Measurements from ENCODE around the gene UGT2B15. TPM values are rescaled to one million over a fixed set of nuclear protein-coding genes. Genes with fewer than 3 reads are reported as not detected.
"Not testable (repeated sequence)": the region's sequence is repeated elsewhere in the genome, so short reads cannot be mapped to it uniquely, and the experiment has no call there.

UGT2B15 gene
- total RNA-seq, 1 donor = not detected

DNA sequence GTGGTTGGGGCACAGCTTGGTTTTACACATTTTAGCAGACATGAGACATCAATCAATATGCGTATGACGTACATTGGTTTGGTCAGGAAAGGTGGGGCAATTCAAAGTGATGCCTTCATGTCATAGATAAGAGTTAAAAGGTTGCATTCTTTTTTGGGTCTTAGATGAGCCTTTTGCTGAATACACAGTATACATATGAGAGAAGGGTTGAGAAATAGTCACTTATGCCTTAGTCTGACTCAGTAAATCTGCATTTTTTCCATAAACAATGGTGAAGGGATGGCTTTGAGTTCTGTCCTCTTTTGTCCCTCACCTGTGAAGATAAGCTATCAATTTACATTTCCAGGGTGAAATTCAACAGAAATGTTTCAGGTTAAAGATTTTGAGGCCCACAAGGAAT is 43.9 kb upstream of the UGT2B15 start:
- Histone ChIP-seq H3K27ac (ENCODE audit: low read depth, low read length) (no peak overlapping the region), H3K36me3 (ENCODE audit: insufficient read depth, low read length) (no peaks in the 10 kb centered on the region)

DNA sequence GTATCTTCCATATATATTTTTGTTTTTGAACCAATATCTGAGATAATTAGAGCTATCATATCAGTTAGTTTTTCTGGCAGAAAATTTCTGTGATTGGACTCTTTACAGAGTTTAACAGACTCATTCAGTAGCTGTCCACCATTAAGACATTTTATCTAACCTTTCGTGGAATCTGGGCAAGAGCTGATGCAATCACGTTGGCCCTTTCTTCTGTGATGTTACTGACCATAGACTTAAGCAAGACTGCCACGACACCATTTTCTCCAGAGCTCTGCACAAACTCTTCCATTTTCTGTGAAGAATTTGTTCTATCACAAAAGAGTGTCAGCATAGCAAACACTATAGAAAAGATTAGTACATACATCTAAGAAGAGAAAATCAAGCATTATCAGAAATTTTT is 41.8 kb upstream of the UGT2B15 start:
- Histone ChIP-seq H3K79me2 (ENCODE audit: insufficient read depth, low read length) (no peaks in the 10 kb centered on the region), H3K4me1 (ENCODE audit: insufficient read depth, low read length) (no peaks in the 10 kb centered on the region), H3K4me2 (ENCODE audit: insufficient read depth, low read length) (no peak overlapping the region), H4K20me1 (ENCODE audit: insufficient read depth, low read length) (no peaks in the 10 kb centered on the region), H3K9me3 (ENCODE audit: low read depth, low read length) (peaks cover 2% of the 10 kb centered on the region), H3K27me3 (ENCODE audit: insufficient read depth, low read length) (no peaks in the 10 kb centered on the region), H3K36me3 (ENCODE audit: insufficient read depth, low read length) (no peaks in the 10 kb centered on the region), H3K4me3 (ENCODE audit: insufficient read depth, low read length) (no peak overlapping the region), H2AFZ (ENCODE audit: low read length) (no peak overlapping the region), H3K27ac (ENCODE audit: low read depth, low read length) (no peak overlapping the region)
- DNase-seq (ENCODE audit: insufficient read length, low spot score, missing footprints) = no peak
- TF ChIP-seq, protein P1, sequence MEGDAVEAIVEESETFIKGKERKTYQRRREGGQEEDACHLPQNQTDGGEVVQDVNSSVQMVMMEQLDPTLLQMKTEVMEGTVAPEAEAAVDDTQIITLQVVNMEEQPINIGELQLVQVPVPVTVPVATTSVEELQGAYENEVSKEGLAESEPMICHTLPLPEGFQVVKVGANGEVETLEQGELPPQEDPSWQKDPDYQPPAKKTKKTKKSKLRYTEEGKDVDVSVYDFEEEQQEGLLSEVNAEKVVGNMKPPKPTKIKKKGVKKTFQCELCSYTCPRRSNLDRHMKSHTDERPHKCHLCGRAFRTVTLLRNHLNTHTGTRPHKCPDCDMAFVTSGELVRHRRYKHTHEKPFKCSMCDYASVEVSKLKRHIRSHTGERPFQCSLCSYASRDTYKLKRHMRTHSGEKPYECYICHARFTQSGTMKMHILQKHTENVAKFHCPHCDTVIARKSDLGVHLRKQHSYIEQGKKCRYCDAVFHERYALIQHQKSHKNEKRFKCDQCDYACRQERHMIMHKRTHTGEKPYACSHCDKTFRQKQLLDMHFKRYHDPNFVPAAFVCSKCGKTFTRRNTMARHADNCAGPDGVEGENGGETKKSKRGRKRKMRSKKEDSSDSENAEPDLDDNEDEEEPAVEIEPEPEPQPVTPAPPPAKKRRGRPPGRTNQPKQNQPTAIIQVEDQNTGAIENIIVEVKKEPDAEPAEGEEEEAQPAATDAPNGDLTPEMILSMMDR (IDR thresholded peaks at IDR 0.05; ENCODE audit: extremely low read depth, low read depth, low read length) = no peak

More for the DNA sequence above, 43.9 kb upstream of the UGT2B15 start:
- DNase-seq (ENCODE audit: insufficient read length, low spot score, missing footprints) = no peak
- no peaks in the 10 kb centered on the region for H3K27me3 ChIP-seq (ENCODE audit: insufficient read depth, low read length)
- H4K20me1 ChIP-seq (ENCODE audit: insufficient read depth, low read length) = no peaks in the 10 kb centered on the region
- H3K4me3 ChIP-seq (ENCODE audit: insufficient read depth, low read length) = no peak overlapping the region
- H3K9me3 ChIP-seq (ENCODE audit: low read depth, low read length) = no peaks in the 10 kb centered on the region
- H3K4me2 ChIP-seq (ENCODE audit: insufficient read depth, low read length) = no peak overlapping the region
- H3K79me2 ChIP-seq (ENCODE audit: insufficient read depth, low read length) = no peaks in the 10 kb centered on the region
- TF ChIP-seq, protein P1 (IDR thresholded peaks at IDR 0.05; ENCODE audit: extremely low read depth, low read depth, low read length) = no peak
- H3K4me1 ChIP-seq (ENCODE audit: insufficient read depth, low read length) = no peaks in the 10 kb centered on the region
- no peak overlapping the region for H2AFZ ChIP-seq (ENCODE audit: low read length)

DNA sequence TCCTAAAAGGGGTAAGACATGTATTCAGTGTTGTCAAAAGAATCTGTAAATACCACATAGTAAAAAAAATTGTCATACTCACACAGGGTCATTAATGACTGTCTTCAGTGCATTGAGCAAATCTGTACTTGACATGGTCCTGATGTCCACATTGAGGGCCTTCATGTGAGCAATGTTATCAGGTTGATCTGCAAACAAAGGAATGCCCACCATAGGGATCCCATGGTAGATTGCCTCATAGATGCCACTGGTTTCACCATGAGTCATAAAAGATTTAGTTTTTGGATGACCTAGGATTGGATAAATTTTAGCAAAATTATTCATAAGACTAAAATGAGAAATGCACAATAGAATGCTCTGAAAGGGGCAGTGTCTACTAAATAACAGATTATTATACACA is 38.1 kb upstream of the UGT2B15 start:
- no peak overlapping the region for H3K27ac ChIP-seq (ENCODE audit: low read depth, low read length)
- no peak for DNase-seq (ENCODE audit: insufficient read length, low spot score, missing footprints)
- TF ChIP-seq, protein P1 (IDR thresholded peaks at IDR 0.05; ENCODE audit: extremely low read depth, low read depth, low read length) = no peak
- H3K36me3 ChIP-seq (ENCODE audit: insufficient read depth, low read length) = no peaks in the 10 kb centered on the region
- no peak overlapping the region for H3K4me3 ChIP-seq (ENCODE audit: insufficient read depth, low read length)
- no peaks in the 10 kb centered on the region for H3K79me2 ChIP-seq (ENCODE audit: insufficient read depth, low read length)
- H3K27me3 ChIP-seq (ENCODE audit: insufficient read depth, low read length) = no peaks in the 10 kb centered on the region
- no peaks in the 10 kb centered on the region for H3K4me1 ChIP-seq (ENCODE audit: insufficient read depth, low read length)
- H3K9me3 ChIP-seq (ENCODE audit: low read depth, low read length) = peaks cover 2% of the 10 kb centered on the region
- H2AFZ ChIP-seq (ENCODE audit: low read length) = no peak overlapping the region
- H4K20me1 ChIP-seq (ENCODE audit: insufficient read depth, low read length) = no peaks in the 10 kb centered on the region
- no peak overlapping the region for H3K4me2 ChIP-seq (ENCODE audit: insufficient read depth, low read length)

DNA sequence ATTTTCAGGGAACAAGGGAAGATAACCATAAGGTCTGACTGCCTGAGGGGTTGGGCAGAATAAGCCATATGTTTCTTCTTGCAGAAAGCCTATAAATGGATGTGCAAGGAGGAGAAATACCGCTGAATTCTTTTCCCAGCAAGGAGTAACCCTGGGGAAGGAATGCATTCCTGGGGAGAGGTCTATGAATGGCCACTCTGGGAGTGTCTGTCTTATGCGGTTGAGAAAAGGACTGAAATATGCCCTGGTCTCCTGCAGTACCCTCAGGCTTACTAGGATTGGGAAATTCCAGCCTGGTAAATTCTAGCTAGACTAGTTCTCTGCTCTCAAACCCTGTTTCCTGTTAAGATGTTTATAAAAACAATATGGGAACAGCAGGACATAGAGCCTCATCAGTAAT is 32.7 kb upstream of the UGT2B15 start:
- not testable (repeated sequence) for H3K4me1 ChIP-seq (ENCODE audit: insufficient read depth, low read length); H3K9me3 ChIP-seq (ENCODE audit: low read depth, low read length); H3K36me3 ChIP-seq (ENCODE audit: insufficient read depth, low read length); H3K4me3 ChIP-seq (ENCODE audit: insufficient read depth, low read length); H4K20me1 ChIP-seq (ENCODE audit: insufficient read depth, low read length); DNase-seq (ENCODE audit: insufficient read length, low spot score, missing footprints); H3K27me3 ChIP-seq (ENCODE audit: insufficient read depth, low read length); H2AFZ ChIP-seq (ENCODE audit: low read length); H3K79me2 ChIP-seq (ENCODE audit: insufficient read depth, low read length); H3K4me2 ChIP-seq (ENCODE audit: insufficient read depth, low read length); H3K27ac ChIP-seq (ENCODE audit: low read depth, low read length)
